ENCODE measurements around the gene HMGCS1.

DNA sequence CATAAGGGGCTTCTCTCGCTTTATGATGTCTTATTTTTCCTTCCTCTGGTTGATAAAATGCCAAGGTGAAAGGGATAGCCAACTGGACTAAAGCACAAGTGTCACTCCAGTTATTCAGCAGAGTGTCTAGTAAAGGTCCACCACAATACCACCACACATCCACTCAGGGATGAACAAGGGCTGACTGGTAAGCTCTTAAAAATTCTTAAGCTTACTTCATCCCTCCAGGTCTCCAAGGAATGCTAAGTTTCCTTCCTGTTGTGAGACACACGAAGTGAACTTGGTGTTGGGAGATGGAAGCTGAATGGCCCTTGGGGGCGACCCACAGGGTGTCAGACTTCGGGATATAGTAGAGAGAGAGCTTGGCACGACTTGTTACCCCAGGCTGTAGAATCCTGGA, 3.2 kb upstream of the HMGCS1 start:
- TF ChIP-seq GATA3 (IDR thresholded peaks at IDR 0.05; ENCODE audit: low read depth, low read length): no peak
- no peak for TF ChIP-seq GATA2 (IDR thresholded peaks at IDR 0.05; ENCODE audit: low read depth, low read length)

Data from SH-SY5Y (cell line).